Erythroblast (primary cell): ENCODE results near the gene DHRS9.

Experiments
- GATA1 ChIP-seq: IDR thresholded peaks from 2 replicates; pipeline ENCODE4 v1.6.1; 2011; ENCODE audit warnings: low read depth, mild to moderate bottlenecking, control low read depth, low read length, moderate library complexity
- POLR2A ChIP-seq: IDR thresholded peaks from 2 replicates; pipeline ENCODE4 v1.6.1; 2011; ENCODE audit warnings: mild to moderate bottlenecking, low read length

DNA sequence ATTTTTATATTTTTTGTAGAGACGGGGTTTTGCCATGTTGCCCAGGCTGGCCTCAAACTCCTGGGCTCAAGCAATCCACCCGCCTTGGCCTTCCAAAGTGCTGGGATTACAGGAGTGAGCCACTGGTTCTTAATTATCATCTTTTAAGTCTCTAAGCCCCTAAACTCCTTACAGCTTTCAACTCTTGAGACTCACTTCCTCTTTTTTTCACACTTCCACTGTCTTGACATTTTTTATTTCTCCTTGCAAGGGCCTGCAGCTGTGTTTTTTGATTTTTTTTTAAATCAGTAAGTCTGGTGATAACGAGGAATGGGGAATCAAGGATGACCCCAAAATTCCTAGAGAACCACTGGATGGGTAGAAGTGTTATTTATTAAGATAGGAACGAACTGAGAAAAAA is 29.7 kb upstream of the DHRS9 start:
- no peak for TF ChIP-seq POLR2A
- no peak for TF ChIP-seq GATA1
